Esophagus squamous epithelium (tissue), 4 donors: ENCODE data around the gene ANKRD39.

ENCODE experiments used
- CTCF ChIP-seq, 6 experiments: fragments of 450-650 bp in 4 of 6; fragments of 200-600 bp in 2 of 6; sonication (generic) in 2 of 6; IDR thresholded peaks; one replicate each; pipeline ENCODE4 v1.5.1; 2016 to 2019; ENCODE audit warnings: antibody characterized with exemption in 6 of 6, mild to moderate bottlenecking in 4 of 6, moderate library complexity in 4 of 6
- POLR2A ChIP-seq, 4 donors: fragments of 450-650 bp; IDR thresholded peaks; one replicate each; pipeline ENCODE4 v1.6.1; 2017; ENCODE audit warnings: antibody characterized with exemption in 4 of 4, mild to moderate bottlenecking in 4 of 4, moderate library complexity in 3 of 4

GRCh38 chr2:96895032-96895745 is 37.4 kb upstream of the ANKRD39 start:
- TF ChIP-seq CTCF (IDR thresholded peaks at IDR 0.05) (no peak), POLR2A (IDR thresholded peaks at IDR 0.05) (no peak)
